ENCODE data around the gene DUS1L.

Gene DUS1L

DNA sequence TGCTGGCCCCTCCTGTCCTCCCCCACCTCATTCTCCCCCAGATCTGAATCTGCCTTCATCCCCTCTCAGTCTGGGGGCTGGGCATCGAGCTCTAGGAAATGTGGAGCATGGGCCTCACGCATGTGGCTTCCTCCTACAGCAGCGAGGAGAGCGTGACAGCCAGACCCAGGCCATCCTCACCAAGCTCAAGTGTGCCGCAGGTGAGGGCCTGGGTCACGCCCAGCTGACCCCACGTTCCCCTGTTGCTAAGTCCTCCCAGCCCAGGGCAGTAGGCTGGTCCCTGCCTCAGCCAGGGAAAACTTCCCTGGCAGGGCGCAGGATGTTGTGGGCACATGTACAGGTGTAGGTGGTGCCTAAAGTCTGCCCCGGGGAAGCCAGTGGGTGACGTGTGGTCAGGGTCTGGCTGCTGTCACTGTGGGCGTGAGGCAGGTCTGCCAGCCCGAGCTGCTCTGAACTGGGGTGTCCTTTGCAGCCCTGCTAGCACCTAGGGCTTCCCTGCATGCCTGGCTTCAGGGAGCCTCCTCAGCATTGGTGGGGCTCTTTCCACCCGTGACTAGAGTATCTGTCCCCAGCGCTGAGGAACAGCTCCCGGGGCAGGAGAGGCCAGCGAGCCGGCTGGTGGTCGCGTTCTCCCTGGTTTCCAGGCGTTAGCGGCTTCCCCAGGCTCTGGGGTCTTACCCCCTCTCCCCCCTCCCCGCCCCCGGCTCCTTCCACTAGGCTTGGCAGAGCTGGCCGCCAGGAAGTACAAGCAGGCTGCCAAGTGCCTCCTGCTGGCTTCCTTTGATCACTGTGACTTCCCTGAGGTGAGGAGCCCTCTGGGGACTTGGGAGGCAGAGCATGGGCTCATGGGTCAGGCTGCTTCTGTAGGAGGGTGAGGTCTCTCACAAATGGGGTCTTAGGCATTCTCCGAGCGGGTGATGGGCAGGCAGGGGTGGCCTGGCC is 10.3 kb downstream of the DUS1L start:
- no peak for DNase-seq

- DNase-seq, result no peak
These were observed 11.1 kb downstream of the DUS1L start for GRCh38 chr17:82054351-82055022.

- no peak for DNase-seq
These were observed 11.9 kb downstream of the DUS1L start for GRCh38 chr17:82053556-82054263.

DNA sequence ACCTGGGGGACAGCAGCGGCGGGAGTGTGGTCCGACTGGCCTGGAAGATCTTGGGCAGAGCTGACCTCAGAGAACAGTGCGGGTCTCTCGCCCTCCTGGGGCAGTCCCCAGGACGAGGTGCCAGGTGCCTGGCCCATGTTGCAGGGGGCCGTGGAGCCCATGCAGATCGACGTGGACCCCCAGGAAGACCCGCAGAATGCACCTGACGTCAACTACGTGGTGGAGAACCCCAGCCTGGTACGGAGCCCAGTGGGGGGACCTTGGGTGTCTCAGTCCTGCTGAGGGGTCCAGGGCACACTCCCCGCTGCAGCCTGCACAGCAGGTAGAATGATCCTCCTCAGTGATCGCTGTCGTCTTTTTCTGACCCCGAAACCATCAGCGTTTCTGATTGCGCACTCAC is 12.5 kb downstream of the DUS1L start:
- no peak for DNase-seq

GRCh38 chr17:82052638-82053059 is 13.0 kb downstream of the DUS1L start:
- DNase-seq, result no peak

DNA sequence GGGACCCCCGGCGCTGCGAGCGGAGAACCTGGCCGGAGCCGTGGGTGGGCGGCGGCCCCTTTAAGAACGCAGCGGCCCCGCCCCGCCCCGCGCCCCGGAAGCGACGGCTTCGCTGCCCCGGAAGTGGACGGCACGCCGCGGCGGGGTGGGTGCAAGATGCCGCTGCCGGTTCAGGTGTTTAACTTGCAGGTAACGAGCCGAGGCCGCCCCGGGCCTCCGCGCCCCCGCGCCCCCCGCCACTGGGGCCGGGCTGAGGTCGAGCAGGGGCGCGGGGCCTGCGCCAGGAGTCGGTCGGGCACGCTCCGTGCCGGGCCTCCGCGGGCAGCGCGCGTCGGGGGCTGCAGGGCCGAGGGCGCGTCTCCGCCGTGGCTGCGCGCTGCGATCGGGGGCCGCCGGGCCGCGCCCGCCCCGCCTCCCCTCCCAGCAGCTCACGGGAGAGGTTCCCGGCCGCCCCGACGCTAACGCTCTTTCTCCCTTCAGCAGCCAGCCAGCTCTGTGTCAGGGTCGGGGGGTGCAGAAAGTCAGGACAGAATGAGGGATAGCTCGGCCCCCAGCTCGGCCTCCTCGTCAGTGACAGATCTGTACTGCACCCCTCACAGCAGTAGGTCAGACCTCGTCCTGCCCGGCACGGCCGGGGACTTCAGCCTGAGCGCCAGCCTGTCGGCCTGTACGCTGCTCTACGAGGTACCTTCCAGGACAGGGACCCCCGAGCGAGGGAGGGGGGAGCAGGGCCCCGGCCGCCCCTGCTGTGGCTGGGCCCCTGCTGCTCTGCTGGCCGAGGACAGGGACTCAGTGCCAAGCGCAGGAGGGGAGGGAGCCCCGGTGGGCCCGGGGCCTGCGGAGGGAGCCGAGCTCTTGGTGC is 13.6 kb downstream of the DUS1L start, which contains the start of the genes GPS1 and RFNG:
GPS1 (plus strand) TSS at position 123 of the 862 bp plus-strand sequence; CDS start at position 157, 34 bp downstream.
RFNG (minus strand) TSS at position 36 of the 862 bp plus-strand sequence. CDS start 45 bp downstream, outside the sequence.
- DNase-seq, result peak; percentile 89 to 91

DNA sequence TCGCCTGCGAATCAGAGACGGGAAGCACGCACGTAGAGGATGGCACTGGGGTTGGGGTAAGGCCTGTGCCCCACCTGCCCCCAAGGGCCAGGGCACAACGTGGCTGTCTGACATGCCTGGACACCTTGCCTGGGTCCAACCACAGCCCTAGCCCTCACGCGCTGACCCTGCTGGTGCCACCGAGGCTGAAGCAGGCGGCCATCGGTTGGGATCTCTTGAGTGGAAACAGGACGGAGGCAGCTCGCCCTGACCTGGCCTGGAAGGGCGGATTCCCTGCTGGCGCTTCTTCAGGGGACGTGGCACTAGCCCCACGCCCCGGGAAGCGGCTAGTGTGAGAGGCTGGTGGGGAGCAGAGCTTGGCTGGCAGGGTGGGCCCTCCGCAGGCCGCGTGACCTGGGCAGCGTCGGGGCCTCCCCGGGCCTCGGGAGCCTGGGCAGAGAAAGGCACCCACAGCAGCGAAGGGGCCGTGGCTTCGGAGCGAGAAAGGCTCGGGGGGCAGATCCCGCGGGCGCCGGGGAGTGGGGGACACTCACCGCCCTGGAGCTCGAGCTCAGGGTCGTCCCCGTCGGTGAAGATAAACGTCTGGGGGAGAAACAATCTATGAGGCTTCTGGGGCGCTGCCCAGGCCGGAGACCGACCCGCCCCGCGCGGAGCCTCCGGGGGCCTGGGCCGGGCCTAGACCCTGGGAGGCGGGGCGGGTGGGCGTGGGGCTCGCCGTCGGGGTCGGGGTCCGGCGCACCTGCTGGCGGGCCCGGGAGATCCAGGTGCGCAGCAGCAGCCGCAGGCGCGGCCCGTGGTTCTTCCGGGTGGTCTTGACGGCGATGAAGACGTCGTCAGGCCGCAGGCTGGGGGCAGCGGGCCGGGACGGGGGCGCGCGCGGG is 14.6 kb downstream of the DUS1L start:
- DNase-seq, result no peak

GRCh38 chr17:82050152-82050760 is 15.3 kb downstream of the DUS1L start:
- DNase-seq, result no peak

DNA sequence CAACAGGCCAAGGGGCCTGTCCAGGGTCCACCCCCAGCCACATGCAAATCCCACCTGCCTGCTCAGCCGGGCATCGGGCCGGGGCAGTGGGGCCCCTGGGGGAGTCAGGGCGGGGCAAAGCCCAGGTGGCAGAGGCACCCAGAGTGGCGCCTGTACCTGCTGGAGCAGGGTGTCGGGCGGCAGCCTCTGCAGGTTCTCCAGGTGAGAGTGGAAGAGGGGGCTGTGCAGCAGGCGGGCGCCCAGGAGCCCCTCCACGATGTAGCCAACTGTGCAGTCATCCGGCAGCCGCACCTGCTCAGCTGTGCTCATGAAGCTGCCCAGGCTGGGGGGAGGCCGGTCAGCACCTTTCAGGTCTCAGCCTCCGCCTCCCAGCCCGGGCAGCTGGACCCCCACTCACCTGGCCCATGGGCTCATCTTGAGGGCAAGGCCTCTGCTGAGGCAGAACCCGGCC is 16.1 kb downstream of the DUS1L start:
- DNase-seq, result no peak

GRCh38 chr17:82049106-82049505 is 16.5 kb downstream of the DUS1L start:
- DNase-seq, result no peak

GRCh38 chr17:82048571-82048971 is 17.0 kb downstream of the DUS1L start:
- DNase-seq, result no peak

- no peak for DNase-seq
These were observed 17.6 kb downstream of the DUS1L start for GRCh38 chr17:82047914-82048570.

GRCh38 chr17:82047379-82047778 is 18.2 kb downstream of the DUS1L start:
- DNase-seq, result no peak

DNA sequence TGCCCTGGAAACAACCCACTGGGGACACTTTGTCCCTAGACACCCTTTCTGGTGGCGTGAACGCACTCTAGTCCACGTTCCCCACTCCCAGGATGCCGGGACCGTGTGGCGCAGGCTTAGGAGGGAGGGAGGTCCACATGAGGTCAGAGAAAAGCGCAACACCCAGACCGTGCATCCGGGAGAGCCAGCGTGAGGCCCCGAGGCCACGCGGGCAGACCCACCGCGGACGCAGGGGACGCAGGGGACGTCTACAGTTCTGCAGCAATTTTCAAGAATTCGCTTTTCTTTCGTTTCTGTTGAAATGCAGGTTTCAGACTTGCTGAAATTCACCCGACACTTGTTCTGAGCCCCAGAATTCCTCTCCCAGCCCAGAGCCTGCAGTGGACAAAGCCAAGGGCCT is 18.7 kb downstream of the DUS1L start:
- no peak for DNase-seq

- no peak for DNase-seq
These were observed 19.6 kb downstream of the DUS1L start for GRCh38 chr17:82045936-82046484.

- no peak for DNase-seq
These were observed 22.1 kb downstream of the DUS1L start for GRCh38 chr17:82043507-82043906.

GRCh38 chr17:82042649-82043048 is 23.0 kb downstream of the DUS1L start:
- DNase-seq, result no peak

GRCh38 chr17:82041144-82041814 is 24.3 kb downstream of the DUS1L start:
- DNase-seq, result no peak

GRCh38 chr17:82039695-82040299 is 25.8 kb downstream of the DUS1L start:
- DNase-seq, result no peak

All from stimulated activated CD4-positive, alpha-beta T cell treated with anti-CD3 and anti-CD28 coated beads, Interleukin-2, amount 100 ng/mL, for 24 hours (primary cell).